ENCODE results near the gene FAM222B.
"Not testable (repeated sequence)": the region's sequence is repeated elsewhere in the genome, so short reads cannot be mapped to it uniquely, and the experiment has no call there.

GRCh38 chr17:28720997-28721329, 121.6 kb downstream of the FAM222B start:
- not testable (repeated sequence) for TF ChIP-seq CTCF, POLR2A (IDR thresholded peaks at IDR 0.05)
